Hepatocyte (in vitro differentiated cells): ENCODE data around the gene BMP7.

Experiments used
- EZH2 ChIP-seq: fragments of 200-600 bp; sonication (generic); IDR thresholded peaks from 2 replicates; pipeline ENCODE4 v1.6.1; 2016; ENCODE audit warnings: antibody characterized with exemption, mild to moderate bottlenecking, borderline replicate concordance
- EZH2phosphoT487 ChIP-seq: fragments of 200-600 bp; sonication (generic); IDR thresholded peaks from one replicate; pipeline ENCODE4 v1.6.1; 2018; ENCODE audit warnings: antibody characterized with exemption, mild to moderate bottlenecking, low read depth, moderate library complexity; ENCODE audit not compliant: unreplicated experiment, severe bottlenecking
- TF ChIP-seq, protein P1 (sequence below): fragments of 200-600 bp; sonication (generic); IDR thresholded peaks from 2 replicates; pipeline ENCODE4 v1.5.1; 2016; ENCODE audit warnings: antibody characterized with exemption, mild to moderate bottlenecking; ENCODE audit not compliant: poor library complexity

DNA sequence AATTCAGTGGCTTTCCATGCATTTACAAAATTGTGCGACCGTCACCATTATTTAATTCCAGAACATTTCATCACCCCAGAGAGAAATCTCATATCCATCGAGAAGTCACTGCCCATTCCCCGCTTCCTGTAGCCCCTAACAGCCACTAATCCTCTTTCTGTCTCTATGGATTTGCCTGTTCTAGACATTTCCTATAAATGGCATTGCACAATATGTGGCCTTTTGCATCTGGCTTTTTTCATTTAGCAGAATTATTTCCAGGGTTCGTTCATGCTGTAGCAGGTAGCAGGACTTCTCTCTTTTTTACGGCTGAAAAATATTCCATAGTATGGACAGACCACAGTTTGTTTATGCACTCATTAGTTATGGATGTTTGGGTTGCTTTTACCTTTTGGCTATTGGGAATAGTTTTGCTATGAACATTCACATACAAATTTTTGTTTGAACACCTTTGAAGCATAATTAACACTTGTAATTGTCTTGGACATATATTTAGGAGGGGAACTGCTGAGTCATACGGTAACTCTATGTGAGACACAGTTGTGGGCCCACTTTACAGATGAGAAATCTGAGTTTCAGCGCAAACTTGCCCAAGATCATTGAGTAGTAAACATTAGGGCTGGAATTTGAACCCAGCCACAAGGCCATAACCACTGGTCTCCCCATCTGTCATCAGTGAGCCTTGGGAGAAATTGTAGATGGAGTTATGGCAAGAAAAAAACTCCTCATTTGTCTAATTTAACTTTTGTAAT is 126.9 kb downstream of the BMP7 start:
- TF ChIP-seq, protein P1, sequence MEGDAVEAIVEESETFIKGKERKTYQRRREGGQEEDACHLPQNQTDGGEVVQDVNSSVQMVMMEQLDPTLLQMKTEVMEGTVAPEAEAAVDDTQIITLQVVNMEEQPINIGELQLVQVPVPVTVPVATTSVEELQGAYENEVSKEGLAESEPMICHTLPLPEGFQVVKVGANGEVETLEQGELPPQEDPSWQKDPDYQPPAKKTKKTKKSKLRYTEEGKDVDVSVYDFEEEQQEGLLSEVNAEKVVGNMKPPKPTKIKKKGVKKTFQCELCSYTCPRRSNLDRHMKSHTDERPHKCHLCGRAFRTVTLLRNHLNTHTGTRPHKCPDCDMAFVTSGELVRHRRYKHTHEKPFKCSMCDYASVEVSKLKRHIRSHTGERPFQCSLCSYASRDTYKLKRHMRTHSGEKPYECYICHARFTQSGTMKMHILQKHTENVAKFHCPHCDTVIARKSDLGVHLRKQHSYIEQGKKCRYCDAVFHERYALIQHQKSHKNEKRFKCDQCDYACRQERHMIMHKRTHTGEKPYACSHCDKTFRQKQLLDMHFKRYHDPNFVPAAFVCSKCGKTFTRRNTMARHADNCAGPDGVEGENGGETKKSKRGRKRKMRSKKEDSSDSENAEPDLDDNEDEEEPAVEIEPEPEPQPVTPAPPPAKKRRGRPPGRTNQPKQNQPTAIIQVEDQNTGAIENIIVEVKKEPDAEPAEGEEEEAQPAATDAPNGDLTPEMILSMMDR = no peak
- TF ChIP-seq EZH2 = no peak
- no peak for TF ChIP-seq EZH2phosphoT487
